Thoracic aorta (tissue), 2 donors: ENCODE data around the gene PGM1. TPM values are rescaled to one million over a fixed set of nuclear protein-coding genes. Genes with fewer than 3 reads are reported as not detected.

Experiments
- ATAC-seq: fragments of 150-250 bp; one replicate; pipeline ENCODE4 v1.8.0; 2017; ENCODE audit warnings: low read depth; ENCODE audit not compliant: insufficient number of reproducible peaks, low FRiP score
- DNase-seq: peaks from one replicate; pipeline ENCODE4 v3.0.0-alpha.2; 2020; ENCODE audit warnings: low spot score
- H3K27ac ChIP-seq, 2 donors: fragments of 200-600 bp; sonication (generic); 1 replicate in 1 of 2; 2 replicates in 1 of 2; pipeline ENCODE4 v1.5.1; 2016; ENCODE audit warnings: mild to moderate bottlenecking in 2 of 2, moderate library complexity in 2 of 2
- H3K27me3 ChIP-seq: fragments of 200-600 bp; sonication (generic); replicated peaks from 2 replicates; pipeline ENCODE4 v1.6.0; 2016; ENCODE audit warnings: mild to moderate bottlenecking; ENCODE audit not compliant: insufficient read depth
- H3K36me3 ChIP-seq: fragments of 200-600 bp; sonication (generic); one replicate; pipeline ENCODE4 v1.5.1; 2016
- H3K4me1 ChIP-seq, 2 donors: fragments of 200-600 bp; sonication (generic); 1 replicate in 1 of 2; 2 replicates in 1 of 2; pipeline versions ENCODE4 v1.5.1 to v1.6.0; 2016; ENCODE audit warnings: low read depth in 2 of 2, mild to moderate bottlenecking in 1 of 2; ENCODE audit not compliant: control insufficient read depth in 1 of 2
- H3K4me3 ChIP-seq: fragments of 200-600 bp; sonication (generic); 2 replicates; pipeline ENCODE4 v1.5.1; 2016; ENCODE audit warnings: mild to moderate bottlenecking
- H3K9me3 ChIP-seq: fragments of 200-600 bp; sonication (generic); 2 replicates; pipeline ENCODE4 v1.5.1; 2016
- CTCF ChIP-seq: fragments of 200-600 bp; sonication (generic); IDR thresholded peaks from one replicate; pipeline ENCODE4 v1.5.1; 2019; ENCODE audit warnings: antibody characterized with exemption
- total RNA-seq, 2 donors: library from RNA; depleted of rRNA; stranded (reverse); fragments of >200 nt; gene quantifications; one replicate each; pipeline versions ENCODE4 v1.1.0 to v1.2.3, GENCODE V29; 2016

PGM1 gene
- total RNA-seq, 2 donors from 2014 or later: 62.4 to 69.7 TPM

- Histone ChIP-seq H3K4me3 (no peak overlapping the region), H3K27ac (no peak overlapping the region), H3K9me3 (no peaks in the 10 kb centered on the region), H3K27me3 (no peaks in the 10 kb centered on the region), H3K36me3 (peaks cover 21% of the 10 kb centered on the region), H3K4me1 (peaks cover 4 to 16% of the 10 kb centered on the region in 2 donors)
- TF ChIP-seq CTCF: no peak
- DNase-seq (no peak), ATAC-seq (no peak)
Observed at GRCh38 chr1:63628607-63629006, 35.4 kb downstream of the PGM1 start.

- H3K27ac ChIP-seq: no peak overlapping the region
- H3K27me3 ChIP-seq: no peaks in the 10 kb centered on the region
- H3K4me1 ChIP-seq: peaks cover 2 to 6% of the 10 kb centered on the region in 2 donors
- peaks cover 27% of the 10 kb centered on the region for H3K36me3 ChIP-seq
- H3K9me3 ChIP-seq: no peaks in the 10 kb centered on the region
- ATAC-seq (no peak), DNase-seq (no peak)
- TF ChIP-seq CTCF: no peak
- H3K4me3 ChIP-seq: no peak overlapping the region
Observed at GRCh38 chr1:63630238-63630637, 37.0 kb downstream of the PGM1 start.

- DNase-seq: no peak
- H3K36me3 ChIP-seq: peaks cover 27% of the 10 kb centered on the region
- no peak for ATAC-seq
Observed at GRCh38 chr1:63630666-63631065, 37.5 kb downstream of the PGM1 start.

GRCh38 chr1:63632110-63632509, 38.9 kb downstream of the PGM1 start:
- H3K4me3 ChIP-seq: no peak overlapping the region
- ATAC-seq: no peak
- no peaks in the 10 kb centered on the region for H3K27me3 ChIP-seq
- no peak for TF ChIP-seq CTCF
- peaks cover 27% of the 10 kb centered on the region for H3K36me3 ChIP-seq
- no peaks in the 10 kb centered on the region for H3K9me3 ChIP-seq
- DNase-seq: no peak
- no peaks in the 10 kb centered on the region for H3K4me1 ChIP-seq
- H3K27ac ChIP-seq: no peak overlapping the region

More at GRCh38 chr1:63630666-63631065, 37.5 kb downstream of the PGM1 start:
- TF ChIP-seq CTCF: no peak
- no peak overlapping the region for H3K27ac ChIP-seq
- peaks cover 0 to 2% of the 10 kb centered on the region in 2 donors for H3K4me1 ChIP-seq
- H3K27me3 ChIP-seq: no peaks in the 10 kb centered on the region
- H3K4me3 ChIP-seq: no peak overlapping the region
- no peaks in the 10 kb centered on the region for H3K9me3 ChIP-seq

GRCh38 chr1:63633281-63633680, 40.1 kb downstream of the PGM1 start:
- Histone ChIP-seq H3K4me1 (no peaks in the 10 kb centered on the region), H3K9me3 (no peaks in the 10 kb centered on the region), H3K27me3 (no peaks in the 10 kb centered on the region), H3K27ac (no peak overlapping the region), H3K36me3 (peaks cover 27% of the 10 kb centered on the region), H3K4me3 (no peak overlapping the region)
- no peak for DNase-seq
- no peak for TF ChIP-seq CTCF
- ATAC-seq: no peak
